ENCODE measurements around the gene SLC44A5.
"Not testable (repeated sequence)": the region's sequence is repeated elsewhere in the genome, so short reads cannot be mapped to it uniquely, and the experiment has no call there.

The SLC44A5 gene

DNA sequence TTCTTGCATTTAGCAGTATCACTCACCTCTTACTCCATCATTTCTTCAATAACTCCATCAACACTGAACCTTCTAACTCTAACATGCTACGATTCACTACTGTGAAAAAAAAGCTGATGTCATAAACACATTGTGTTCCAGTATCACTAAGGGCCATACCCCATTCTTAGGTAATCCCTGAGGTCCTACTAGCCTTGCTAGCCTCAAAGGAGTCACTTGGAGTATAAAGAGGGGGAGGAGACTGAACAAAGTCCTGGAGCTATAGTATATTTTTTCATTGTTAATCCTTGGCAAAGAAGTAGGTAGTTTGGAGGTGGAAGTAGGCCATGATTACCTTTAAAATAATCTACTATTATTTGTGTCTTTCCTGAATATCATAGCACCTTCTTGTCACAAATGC lies at the start of gene SLC44A5:
SLC44A5 (minus strand) TSS at position 101 of the 400 bp plus-strand sequence. CDS start 69,667 bp downstream, outside the sequence.
- DNase-seq (ENCODE audit: low read depth in 2 of 2) = no peak

DNA sequence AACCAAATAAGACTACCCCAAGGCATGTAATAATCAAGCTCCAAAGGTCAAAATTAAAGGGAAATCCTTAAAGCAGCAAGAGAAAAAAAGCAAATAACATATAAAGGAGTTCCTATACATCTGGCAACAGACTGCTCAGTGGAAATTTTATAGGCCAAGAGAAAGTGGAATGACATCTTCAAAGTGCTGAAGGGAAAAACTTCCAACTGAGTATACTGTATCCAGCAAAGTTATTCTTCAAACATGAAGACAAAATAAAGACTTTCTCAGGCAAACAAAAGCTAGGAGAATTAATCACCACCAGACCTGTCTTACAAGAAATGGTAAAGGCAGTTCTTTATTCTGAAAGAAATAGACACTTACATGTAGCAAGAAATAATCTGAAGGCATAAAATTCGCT lies 45.0 kb upstream of the SLC44A5 start:
- no peak for DNase-seq (ENCODE audit: low read depth in 2 of 2)

DNA sequence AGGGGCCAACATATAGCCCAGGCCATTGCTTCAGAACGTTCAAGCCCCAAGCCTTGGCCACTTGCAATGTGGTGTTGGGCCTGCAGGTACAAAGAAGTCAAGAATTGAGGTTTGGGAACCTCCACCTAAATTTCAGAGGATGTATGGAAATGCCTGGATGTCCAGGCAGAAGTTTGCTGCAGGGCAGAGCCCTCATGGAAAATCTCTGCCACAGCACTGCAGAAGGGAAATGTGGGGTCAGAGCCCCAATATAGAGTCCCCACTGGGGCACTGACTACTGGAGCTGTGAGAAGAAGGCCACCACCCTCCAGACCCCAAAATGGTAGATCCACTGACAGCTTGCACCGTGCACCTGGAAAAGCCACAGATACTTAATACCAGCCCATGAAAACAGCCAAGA lies 36.3 kb upstream of the SLC44A5 start:
- not testable (repeated sequence) for DNase-seq (ENCODE audit: low read depth in 2 of 2)

DNA sequence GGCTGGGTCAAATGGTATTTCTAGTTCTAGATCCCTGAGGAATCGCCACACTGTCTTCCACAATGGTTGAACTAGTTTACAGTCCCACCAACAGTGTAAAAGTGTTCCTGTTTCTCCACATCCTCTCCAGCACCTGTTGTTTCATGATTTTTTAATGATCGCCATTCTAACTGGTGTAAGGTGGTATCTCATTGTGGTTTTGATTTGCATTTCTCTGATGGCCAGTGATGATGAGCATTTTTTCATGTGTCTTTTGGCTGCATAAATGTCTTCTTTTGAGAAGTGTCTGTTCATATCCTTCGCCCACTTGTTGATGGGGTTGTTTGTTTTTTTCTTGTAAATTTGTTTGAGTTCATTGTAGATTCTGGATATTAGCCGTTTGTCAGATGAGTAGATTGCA lies 34.2 kb upstream of the SLC44A5 start:
- DNase-seq (ENCODE audit: low read depth in 2 of 2) = not testable (repeated sequence)

DNA sequence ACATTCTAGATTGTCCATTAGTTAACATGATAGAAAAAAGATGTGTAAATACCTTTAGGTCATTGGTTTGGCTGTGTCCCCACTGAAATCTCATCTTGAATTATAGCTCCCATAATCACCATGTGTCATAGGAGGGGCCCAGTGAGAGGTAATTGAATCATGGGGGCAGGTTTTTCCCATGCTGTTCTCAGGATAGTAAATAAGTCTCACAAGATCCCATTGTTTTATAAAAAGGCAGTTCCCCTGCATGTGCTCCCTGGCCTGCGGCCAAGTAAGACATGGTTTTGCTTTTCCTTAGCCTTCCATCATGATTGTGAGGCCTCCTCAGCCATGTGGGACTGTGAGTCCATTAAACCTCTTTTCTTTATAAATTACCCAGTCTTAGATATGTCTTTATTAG lies 32.5 kb upstream of the SLC44A5 start:
- no peak for DNase-seq (ENCODE audit: low read depth in 2 of 2)

DNA sequence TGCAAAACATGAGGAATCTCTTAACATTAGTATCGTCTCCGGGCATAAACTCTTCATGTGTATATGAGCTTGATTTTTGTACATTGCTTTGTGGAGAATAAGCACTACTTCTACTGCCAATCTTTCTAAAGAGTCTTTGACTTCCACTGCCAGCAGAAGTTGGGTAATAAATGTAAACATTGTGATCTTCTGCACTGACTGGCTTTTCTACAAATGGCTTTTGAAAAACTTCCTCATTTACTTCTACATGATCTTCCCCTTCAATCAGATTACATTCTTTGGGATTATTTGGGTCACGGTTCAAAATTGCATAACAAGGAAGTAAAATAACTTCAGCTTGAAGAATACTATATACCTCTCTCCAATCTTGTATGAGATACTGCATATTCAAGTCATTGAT lies 30.4 kb upstream of the SLC44A5 start:
- no peak for DNase-seq (ENCODE audit: low read depth in 2 of 2)

DNA sequence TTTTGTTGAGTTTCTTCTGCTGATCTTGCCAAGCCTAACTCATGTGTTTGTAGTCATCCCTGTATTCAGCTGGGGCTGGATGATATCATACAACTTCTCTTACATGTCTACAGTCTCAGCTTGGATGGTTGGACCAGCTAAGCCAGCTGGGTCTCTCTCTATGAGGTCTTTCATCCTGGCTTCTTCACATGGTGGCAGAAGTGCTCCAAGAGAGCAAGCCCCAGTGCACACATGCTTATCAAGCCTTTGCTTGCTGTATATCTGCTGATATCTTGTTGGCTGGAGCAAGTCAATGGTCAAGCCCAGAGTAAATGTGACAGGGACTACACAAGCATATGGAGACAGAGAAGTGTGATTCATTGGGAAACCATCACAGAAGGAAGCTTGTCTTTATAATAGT lies 29.2 kb upstream of the SLC44A5 start:
- no peak for DNase-seq (ENCODE audit: low read depth in 2 of 2)

DNA sequence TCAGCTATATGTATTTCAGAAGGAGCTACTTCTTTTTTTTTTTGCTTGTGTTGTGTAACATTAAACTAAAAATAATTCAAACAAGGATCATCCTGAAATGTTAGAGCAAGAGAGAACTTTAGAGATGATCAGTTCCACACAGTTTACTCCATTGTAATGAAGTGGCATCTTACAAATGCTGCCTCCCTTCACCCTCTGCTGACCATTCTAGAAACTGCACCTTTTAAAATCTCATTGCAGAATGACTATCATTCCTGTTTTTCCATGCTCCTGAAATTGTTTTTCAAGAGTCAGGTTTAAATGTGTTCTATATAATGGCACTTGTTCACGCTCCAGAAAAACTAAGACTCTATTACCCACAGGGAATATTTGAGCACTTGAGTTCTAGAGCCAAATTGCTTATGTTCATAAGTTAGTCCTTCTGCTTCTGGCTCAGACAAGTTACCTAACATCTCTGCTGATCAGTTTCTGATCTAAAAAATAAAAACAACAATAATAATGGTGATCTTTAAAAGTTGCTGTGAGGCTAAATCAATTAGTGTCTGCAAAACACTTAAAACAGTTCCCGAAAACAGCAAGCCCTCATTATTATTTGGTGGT lies 21.5 kb upstream of the SLC44A5 start:
- no peak for DNase-seq (ENCODE audit: low read depth in 2 of 2)

DNA sequence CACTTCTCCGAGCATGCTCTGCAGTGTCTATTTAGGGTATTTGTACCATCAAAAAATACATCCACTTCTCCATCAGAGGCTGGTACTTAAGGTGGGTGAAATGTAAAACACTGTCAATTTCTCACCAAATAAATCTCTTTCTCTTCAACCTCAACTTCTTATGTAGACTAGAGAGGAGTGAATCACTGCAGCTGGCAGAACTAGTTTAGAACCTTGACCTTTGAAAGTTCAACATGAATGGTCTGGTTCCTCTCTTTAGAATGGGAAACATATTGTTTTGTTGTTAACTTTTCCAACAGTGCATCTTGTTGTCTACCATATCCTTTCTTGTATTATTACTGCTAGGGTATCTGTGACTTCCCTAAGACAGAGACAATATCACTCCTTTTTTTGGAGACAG lies 20.1 kb upstream of the SLC44A5 start:
- no peak for DNase-seq (ENCODE audit: low read depth in 2 of 2)

DNA sequence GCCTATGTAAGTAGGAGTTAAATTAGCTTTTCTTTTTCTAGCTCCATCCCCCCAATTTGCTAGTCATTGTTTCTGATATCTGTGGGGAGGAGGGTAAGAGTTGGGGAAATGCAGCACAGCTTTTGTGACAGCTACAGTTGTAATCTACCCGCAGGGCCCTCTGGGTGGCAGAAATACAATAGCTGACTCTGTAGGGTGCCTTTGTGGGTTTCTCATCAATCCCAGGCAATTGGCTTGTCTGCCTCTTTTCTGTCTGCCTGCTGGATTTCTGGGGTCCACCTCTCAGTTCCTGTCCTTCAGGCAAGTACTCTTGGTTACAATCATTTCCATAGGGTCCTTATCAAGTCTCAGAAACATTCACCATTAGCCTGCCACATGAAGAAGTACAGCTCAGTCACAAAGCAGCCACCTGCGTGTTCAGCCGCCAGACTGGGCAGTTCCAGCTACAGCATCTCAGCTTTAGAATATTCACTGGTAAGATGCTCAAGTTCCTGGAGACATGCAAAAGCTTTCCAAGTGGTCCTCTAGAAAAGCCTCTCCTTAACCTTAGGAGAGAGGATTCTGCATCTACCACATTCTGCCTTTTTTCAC lies 19.2 kb upstream of the SLC44A5 start:
- DNase-seq (ENCODE audit: low read depth in 2 of 2) = no peak

DNA sequence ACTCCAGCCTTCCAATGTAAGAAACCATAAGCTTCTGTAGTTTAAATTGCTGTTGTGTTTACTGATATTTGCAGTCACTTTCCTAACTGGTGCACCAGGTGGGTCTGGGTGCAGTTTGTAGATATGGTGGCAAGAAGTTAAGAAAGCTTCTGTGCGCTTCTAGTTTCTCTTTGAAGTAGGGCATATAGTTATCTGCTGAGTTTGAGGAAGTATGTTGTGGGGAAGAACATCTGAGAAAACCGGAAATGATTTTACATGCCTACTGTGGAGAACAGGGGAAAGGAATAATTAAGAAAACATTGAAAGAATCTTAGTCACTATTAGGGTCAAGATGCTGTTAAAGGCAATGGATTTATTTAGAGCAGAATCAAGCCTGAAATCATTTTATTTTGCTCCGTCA lies 14.9 kb upstream of the SLC44A5 start:
- no peak for DNase-seq (ENCODE audit: low read depth in 2 of 2)

DNA sequence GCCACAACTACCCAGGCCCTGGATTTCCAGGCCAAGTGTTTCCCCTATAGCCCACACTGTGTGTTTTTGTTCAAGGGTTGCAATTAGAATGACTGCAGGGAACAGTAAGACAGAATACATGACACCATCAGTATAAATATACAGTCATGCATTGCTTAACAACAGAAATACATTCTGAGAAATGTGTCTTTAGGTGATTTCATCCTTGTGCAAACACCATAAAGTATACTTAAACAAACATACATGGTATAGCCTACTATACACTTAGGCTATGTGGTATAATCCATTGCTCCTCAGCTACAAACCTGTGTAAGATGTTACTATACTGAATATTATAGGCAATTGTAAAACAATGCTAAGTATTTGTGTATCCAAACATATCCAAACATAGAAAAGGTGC lies 7.5 kb upstream of the SLC44A5 start:
- no peak for DNase-seq (ENCODE audit: low read depth in 2 of 2)

DNA sequence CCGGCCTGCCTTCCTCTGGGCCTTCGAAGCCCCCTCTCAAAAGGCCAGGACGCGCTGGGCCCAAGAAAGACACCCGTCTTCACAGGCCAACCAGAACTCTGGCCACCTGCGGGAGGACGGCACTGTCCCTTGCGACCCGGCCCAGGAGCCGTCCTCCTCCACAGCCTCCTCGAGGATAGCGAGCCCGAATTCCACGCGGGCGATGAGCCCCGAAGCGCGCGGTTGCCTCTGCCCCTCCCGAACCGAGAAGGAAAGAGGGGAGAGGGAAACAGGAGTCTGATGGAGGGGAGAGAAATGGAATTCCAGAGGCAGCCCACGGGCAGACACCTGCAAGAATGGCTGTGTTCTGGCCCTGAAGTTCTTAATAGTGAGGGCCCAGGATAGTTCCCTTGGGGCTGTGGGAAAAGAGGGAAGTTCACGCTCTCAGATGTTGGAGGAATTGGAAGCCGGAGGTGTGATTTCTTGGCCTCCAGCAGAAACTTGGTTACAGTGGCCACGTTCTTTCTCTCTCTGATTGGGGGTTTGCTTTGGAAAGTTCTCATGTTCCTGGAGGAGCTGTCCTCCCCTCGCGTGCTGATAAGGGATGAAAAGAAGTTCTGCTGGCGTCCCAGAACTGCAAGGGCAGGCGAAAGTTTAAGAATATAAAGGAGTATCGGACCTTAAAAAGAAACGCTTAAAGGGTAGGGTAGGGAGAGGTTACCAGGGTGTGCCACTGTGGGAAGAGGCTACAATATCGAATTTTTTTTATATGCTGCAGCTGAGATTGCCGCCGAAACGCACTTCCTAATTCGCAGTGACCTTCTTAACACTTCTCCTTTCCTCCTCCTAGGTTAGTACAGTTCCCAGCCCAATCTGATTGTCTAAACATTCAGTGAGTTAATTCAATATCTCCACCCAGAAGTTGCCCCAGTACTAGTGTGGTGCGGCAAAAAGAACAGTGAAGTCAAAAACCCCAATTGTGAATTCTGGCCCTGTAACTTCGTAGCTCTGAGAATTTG lies 5.8 kb upstream of the SLC44A5 start:
- DNase-seq (ENCODE audit: low read depth in 2 of 2) = no peak

DNA sequence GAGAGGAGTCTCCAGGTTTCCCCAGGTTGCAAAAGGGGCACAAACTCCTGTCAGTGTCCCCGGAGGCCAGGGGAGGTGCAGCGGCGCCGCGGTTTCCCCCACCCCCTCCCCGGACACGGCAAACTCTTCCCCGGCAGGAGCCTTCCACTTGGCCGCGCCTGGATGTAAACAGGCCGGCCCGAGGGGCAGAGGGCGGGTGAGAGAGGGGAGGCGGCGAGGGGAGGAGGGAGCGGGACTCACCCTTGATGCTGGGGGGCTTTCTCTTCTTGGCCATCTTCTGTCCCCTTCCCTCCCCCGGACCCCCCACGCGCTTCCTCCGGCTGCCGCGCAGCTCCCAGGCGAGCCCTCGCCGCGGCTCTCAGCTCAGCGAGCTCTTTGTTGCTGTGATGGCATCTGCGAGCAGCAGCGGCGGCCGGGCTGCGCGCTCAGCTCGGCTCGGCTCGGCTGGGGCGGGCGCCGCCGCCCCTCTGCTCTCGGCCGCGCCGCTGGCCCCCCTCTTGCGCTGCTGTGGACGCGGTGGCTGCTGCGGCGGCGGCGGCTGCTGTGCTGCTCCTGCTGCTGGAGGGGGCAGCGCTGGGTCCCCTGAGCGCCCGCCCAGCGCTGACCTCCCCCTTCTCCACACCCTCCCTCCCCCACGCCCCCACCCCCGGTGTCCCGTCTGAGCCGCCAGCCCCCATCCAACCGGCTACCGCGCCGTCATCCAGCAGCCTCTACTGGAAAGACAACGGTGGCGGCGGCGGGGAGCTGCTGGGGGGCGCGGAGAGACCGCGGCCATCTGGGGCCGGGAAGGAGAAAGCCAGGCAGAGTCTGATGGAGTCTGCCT lies 4.9 kb upstream of the SLC44A5 start:
- DNase-seq (ENCODE audit: low read depth in 2 of 2) = no peak

DNA sequence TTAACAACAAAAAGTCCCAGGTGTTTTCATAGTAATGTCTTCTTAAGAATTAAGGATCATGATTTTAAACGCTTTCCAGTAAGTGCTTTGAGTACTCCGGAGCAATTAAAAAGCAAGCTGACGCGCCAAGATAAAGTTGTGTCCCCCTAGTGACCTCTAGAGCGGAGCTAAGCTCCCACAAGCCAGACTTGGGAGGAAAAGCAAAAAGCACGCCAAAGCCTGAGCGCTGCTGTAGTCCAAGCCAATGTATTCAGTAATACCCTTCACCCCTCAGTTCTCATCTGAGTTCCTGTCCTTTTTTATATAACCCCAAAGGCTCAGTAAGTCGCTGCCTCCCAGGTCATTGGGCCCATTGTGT lies 3.5 kb upstream of the SLC44A5 start:
- no peak for DNase-seq (ENCODE audit: low read depth in 2 of 2)

DNA sequence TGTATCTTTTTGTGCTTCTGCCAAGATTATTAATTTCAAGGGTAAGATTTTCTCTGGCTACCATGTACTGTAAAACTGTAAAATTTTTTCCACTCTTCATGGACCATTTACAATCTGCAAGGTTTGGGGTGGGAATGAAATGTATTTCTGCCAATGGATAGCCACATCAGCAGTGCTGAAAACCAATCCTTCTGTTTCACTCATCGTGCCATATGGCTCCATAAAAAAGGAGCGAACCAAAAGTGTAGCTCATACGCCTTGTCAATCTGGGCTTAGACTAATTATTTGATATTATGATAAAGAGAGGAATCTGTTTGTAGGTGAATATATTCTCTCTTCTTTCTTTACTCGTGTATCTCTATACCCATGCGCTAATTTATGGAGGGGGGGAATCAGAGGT lies 3.0 kb upstream of the SLC44A5 start:
- DNase-seq (ENCODE audit: low read depth in 2 of 2) = no peak

DNA sequence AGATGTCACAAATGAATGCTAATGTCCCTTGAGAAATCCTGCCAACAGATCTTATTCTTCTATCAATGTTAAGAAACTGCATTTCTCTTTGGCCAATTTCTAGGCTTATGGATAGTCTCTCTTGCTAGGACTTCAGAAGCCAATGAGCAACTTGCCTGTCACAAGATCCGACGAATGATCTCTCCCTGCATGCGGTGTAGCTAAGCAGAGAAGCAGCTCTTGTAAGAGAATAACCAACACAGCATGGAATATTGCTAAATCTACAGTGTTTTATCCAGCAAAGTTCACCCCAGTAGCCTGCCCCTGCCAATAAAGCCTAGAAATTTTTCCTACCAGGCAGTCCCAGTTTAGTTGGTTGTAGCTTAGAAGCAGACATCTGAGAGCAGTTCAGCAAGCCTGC lies 2.1 kb upstream of the SLC44A5 start:
- no peak for DNase-seq (ENCODE audit: low read depth in 2 of 2)

DNA sequence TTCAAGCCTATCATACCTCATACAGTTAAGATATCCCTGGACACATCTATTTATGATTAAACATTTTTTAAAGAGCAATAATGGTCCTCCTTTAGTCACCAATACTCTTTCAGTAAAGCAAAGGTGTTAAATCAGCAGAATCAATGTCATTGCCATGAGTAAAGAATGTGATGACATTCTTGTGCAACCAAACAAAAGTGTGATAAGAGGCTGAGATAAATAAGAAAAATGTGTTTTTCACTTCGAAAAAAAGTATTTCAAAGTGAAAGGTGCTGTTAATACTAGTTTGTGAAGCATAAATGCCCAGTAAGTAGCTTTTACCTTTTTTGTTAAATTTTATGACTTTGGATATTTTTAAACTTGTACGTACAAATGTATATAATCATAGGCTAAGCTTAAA lies 8.4 kb downstream of the SLC44A5 start:
- DNase-seq (ENCODE audit: low read depth in 2 of 2) = no peak

DNA sequence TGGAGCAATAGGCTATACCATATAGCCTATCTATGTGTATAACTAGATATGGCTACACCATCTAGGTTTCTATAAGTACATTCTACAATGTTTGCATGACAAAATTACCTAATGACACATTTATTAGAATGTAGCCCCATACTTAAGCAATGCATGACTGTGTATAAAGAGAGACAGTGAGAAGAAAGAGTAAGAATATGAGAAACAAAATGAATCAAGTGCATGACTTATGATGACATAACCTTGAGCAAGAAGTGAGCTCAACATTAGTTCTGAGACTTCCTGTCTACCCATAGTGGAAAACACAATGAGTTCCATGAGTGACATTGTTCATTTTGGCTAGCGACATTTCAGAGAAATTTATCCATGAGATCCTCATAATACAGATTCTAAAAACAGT lies 10.1 kb downstream of the SLC44A5 start:
- DNase-seq (ENCODE audit: low read depth in 2 of 2) = no peak

DNA sequence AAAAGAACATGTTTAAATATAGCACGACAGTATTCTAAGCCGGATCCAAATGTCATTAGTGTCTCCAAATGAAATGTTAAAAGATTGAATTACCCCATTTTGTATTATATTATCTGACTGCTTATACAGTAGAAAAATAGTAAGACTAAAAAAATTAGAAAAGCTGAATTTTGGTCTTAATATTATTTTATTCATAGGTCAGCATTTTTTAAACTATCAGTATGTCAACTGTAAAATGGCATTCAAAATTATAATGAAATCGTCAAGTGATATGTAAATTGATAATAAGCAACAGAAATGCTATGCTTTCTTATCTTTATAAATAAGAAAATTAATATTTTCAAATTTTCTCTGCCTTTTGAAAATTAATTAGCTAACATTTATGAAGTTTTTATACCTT lies 16.6 kb downstream of the SLC44A5 start:
- no peak for DNase-seq (ENCODE audit: low read depth in 2 of 2)

DNA sequence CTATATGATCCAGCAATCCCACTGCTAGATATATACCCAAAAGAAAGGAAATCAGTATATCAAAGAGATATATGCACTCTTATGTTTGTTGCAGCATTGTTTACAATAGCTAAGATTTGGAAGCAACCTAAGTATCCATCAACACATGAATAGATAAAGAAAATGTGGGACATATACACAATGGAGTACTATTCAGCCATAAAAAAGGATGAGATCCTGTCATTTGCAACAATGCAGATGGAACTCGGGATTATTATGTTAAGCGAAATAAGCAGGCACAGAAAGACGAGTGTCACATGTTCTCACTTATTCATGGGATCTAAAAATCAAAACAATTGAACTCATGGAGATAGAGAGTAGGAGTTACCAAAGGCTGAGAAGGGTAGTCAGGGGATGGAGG lies 17.5 kb downstream of the SLC44A5 start:
- DNase-seq (ENCODE audit: low read depth in 2 of 2) = not testable (repeated sequence)

DNA sequence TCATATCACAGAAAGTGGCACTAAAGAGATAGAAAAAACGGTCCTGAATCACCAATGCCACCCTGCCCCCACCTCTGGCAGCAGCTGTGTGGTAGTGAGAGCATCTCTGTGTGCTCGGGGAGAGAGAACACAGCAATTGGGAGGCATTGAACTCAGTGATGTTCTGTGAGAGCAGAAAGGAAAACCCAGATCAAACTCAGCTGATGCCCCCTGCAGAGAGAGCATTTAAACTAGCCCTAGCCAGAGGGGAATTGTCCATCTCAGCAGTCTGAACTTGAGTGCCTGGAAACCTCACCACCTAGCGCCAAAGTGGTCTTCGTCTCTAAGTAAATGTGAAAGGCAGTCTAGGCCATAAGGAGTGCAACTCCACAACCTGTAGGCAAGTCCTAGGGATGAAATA lies 21.3 kb downstream of the SLC44A5 start:
- DNase-seq (ENCODE audit: low read depth in 2 of 2) = no peak
